IPS DF 19.7 (cell line): Measurements from ENCODE around the gene EHBP1.

Experiments used
- DNase-seq: peaks from one replicate; pipeline ENCODE4 v3.0.0-alpha.2; 2013; ENCODE audit warnings: low read depth, low spot score

The EHBP1 gene

GRCh38 chr2:62884086-62884485, 178.6 kb downstream of the EHBP1 start:
- no peak for DNase-seq

- no peak for DNase-seq
Observed at GRCh38 chr2:62884514-62884913, 179.0 kb downstream of the EHBP1 start.

DNA sequence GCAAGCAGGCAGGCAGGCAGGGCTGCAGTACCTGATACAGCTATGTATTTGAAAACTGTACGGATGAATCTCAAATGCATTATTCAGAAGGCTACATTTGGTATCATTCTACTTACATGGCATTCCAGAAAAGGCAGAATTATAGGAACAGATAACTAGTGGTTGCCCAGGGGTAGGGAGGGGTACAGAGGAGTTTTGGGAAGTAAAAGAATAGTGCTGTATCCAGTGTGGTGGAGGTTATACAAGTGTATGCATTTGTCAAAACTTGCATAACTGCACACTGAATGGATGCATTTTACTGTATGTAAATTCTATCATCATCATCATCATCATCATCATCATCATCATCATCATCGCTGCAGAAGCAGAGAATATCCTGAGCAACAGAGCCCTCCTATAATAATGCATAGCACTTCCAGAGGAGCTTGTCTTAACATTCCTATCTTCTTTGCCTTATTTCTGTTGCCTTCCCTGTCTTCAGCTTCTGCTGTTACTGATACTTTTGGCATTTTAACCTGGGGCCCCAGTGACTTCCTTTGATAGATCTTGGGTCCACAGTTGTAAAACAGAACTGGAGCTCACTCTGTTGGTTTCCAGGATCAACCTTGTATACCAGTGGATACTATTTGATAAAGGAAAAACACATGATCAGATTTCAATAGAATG, 189.6 kb downstream of the EHBP1 start:
- no peak for DNase-seq

DNA sequence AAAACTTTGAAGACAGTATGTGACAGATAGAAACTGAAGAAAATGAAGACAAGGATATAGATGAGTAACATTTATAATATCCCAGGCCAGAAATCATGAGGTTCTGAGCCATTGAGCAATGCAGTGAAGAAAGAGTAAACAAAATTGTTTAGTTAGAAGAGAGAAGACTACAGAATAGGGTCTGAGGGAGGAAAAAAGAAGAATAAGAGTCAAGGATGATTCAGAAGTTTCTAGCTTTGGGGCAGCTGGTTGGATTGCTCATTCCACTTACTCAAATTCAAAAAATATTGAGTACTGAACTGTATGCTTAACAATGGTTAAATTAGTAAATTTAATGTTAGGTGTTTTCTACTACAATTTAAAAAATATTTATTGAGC, 190.1 kb downstream of the EHBP1 start:
- DNase-seq, result no peak

DNA sequence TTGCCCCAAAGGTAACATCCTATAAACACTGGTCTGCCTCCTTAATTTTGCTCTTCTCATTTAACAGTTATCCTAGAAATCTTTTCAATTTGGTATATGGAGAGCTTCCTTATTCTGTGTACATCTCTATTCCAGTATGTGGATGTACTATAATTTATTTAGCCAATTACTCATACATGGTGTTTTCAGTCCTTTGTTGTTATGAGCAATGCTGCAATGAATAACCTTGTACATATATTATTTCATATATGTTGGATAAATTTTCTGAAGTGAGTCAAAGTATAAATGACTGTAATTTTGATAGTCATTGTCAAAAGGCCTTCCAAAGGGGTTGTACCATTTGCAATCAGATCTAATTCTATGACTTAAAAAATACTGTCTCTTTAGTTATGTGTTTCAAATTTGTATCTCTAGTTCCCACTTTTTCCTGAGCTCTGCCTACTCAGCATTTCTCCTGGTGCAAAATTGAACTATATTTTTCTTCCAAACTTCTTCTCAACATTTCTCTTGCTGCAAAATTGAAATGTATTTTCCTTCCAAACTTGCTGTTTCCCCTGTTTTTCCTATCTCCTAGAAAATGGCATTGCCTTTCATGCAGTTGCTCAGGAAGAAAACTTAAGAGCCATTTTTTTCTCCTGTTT, 191.8 kb downstream of the EHBP1 start:
- DNase-seq, result no peak

- DNase-seq, result no peak
Observed at GRCh38 chr2:62904344-62904743, 198.8 kb downstream of the EHBP1 start.

DNA sequence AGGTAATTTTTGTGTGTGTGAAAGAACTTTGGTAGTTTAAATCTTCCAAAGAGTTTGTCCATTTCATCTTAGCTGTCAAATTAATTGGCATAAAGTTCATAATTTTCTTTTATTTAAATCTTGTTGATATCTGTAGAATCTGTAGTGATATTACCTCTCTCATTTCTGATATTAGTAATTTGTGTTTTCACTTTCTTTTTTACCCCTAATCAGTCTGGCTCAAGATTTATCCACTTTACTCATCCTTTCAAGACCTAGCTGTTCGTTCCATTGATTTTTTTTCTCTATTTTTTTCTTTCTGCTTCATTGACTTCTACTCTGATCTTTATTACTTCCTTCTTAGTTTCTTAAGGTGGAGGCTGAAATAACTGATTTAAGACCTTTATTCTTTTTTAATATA, 202.6 kb downstream of the EHBP1 start:
- DNase-seq, result no peak

DNA sequence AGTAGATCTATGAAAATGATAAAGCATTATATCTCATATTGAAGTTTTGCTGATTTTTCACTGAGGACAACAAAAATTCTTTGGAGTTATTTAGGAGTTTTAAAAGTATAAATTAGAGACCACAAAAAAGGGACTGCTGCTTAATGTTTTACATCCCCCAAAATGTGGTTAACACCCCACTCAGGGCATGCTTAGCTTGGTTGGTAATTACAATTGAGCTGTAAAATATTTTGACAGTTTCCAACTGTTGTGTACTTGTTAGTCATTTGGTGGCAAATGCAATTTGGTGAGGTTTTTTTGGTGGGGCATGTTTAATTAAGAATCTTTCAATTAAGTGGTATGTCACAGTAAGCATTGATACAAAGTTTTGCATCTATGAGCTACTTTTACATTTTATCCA, 207.8 kb downstream of the EHBP1 start:
- DNase-seq, result no peak

- no peak for DNase-seq
Observed at GRCh38 chr2:62919041-62919440, 213.5 kb downstream of the EHBP1 start.

DNA sequence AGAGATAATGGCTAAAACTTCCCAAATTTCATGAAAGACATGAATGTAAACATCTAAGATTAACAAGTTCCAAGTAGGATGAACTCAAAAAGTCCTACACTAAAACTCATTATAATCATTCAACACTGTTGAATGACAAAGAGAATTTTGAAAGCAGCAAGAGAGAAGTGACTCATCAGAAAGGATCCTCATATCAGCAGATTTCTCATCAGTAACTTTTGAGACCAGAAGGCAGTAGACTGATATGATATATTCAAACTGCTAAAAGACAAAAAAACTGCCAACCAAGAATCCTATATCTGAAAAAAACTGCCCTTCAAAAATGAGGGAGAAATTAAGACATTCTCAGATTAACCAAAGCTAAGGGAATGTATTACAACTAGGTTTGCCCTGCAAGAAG, 214.6 kb downstream of the EHBP1 start:
- no peak for DNase-seq

DNA sequence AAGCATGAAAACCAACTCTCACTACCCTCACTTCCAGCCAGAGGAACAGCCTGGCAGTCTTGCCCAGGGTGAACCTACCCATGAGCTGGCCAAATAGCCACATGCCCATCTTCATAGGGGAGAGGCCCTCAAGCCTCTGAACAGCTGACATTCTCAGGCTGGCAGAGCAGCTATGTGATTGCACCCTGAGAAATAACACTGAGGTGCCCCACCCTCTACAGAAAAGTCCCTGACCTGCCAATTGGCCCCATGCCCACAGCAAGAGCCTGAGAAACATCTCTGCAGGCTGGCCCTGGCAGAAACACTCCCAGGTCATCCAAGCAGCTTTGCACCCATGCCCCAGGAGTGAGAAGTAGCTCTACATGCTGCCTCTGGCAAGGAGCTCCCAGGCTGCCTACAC, 217.7 kb downstream of the EHBP1 start:
- DNase-seq, result no peak

DNA sequence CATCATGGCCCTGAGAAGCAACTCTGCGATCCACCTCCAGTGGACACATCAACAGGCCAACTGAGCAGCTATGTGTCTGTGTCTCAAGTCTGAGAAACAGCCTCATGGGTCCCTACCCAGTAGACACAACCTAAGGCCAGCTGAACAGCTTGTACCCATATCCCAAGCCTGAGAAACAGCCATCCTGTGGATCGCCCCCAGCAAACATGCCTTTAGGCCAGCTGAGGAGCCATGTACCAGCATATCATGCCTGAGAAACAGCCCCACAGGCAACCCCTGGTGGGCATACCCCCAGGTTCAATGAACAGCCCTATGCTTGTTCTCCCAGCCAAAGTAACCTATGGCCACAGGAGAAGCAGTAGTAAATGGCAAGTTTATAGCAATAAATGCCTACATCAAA, 218.4 kb downstream of the EHBP1 start:
- no peak for DNase-seq

- DNase-seq, result no peak
Observed at GRCh38 chr2:62928015-62928414, 222.5 kb downstream of the EHBP1 start.

DNA sequence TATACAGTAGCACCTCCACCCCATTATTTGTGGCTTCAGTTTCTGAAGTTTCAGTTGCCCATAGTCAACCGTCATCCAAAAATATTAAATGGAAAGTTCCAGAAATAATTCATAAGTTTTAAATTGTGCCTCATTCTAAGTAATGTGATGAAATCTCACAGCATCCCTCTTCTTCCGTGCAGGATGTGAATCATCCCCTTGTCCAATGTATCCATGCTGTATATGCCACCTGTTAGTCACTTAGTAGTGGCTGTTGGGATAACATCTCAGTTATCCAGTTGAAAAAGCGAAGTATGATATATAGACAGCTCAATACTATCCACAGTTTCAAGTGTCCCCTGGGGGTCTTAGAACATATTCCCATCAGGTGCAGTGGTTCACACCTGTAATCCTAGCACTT, 226.0 kb downstream of the EHBP1 start:
- no peak for DNase-seq

- DNase-seq, result no peak
Observed at GRCh38 chr2:62933398-62933917, 227.9 kb downstream of the EHBP1 start.

- no peak for DNase-seq
Observed at GRCh38 chr2:62934517-62934916, 229.0 kb downstream of the EHBP1 start.

DNA sequence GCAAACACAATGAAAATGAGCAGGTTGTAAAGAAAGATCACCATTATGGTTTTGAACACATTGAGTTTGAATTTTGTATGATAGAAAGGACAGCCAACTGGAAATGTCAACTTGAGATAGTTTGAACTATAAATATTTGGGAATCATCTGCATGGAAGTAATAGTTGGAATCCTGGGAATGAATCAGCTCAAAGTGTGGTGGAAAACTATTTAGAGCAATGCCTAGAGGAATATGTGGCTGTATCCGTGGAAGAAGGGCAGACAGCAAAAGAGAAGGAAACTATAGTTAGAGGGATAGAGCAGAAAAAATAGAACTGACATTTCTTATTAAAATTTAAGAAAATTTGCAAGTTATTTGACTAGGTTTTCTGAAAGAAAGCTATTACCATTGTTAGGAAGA, 232.6 kb downstream of the EHBP1 start:
- DNase-seq, result no peak

GRCh38 chr2:62939735-62940491, 234.4 kb downstream of the EHBP1 start:
- DNase-seq, result no peak

GRCh38 chr2:62940697-62941096, 235.2 kb downstream of the EHBP1 start:
- no peak for DNase-seq

- DNase-seq, result no peak
Observed at GRCh38 chr2:62941413-62941812, 235.9 kb downstream of the EHBP1 start.

- no peak for DNase-seq
Observed at GRCh38 chr2:62944362-62944761, 238.8 kb downstream of the EHBP1 start.

GRCh38 chr2:62947403-62947802, 241.9 kb downstream of the EHBP1 start:
- DNase-seq, result no peak

DNA sequence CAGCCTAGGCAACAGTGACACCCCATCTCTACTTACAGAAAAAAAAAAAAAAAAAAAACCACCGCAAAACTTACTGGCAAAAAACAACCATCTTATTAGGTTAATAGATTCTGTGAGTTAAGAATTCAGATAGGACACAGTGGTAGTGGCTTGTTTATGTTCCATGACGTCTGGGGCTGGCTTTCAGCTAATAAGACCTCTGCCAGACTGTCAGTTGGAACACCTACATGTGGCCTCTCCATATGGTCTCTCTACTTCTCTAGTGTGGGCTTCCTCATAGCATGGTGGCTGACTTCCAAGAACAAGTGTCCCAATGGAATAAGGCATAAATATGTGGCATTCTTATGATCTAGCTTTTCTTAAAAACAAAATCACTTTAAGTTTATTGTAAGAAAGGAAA, 251.1 kb downstream of the EHBP1 start:
- no peak for DNase-seq
